HUDEP-2 (cell line): ENCODE data around the gene ANKRD6.

ENCODE experiments used
- DNase-seq, 76 experiments: peaks; one replicate each; lab custom pipeline; 2025; ENCODE audit not compliant: unreplicated experiment in 76 of 76; lab: John Stamatoyannopoulos, UW

Gene ANKRD6

DNA sequence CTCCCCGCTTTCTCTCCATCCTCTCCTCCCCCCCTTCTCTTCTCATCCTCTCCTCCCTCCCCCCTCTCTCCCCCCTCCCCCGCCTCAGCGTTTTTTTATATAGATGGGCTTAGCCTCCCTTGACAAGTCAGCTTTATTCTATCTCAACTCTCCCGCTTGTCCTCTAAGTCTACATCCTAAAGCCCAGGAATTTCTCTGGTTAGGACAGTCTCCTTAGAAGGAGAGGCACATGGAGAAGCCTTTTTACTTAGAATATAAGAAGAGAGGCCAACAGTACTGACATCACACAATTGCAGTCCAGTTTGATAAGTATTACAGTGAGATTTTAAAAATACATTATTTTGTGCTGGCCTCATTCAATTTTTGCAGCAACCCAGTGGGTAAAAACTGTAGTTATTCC is 122.1 kb downstream of the ANKRD6 start:
- no peak for DNase-seq

DNA sequence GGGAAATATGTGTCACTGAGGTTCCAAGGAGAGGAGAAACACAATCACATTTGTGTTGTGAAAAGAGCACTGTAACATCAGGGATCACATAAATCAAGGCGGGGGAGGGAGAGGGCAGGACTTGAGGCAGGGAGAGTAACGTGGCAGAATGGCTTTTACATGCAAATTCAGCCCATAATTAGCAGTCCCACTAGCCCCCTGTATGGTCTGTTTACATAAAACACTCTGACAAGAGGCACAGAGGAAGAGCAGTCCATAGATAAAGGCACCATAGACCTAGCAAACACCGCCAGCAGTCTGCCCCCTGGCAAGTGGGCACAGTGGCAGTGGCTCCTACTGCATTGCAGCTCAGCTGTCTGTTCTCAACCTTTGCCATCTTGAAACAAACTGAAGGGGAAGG is 122.9 kb downstream of the ANKRD6 start:
- DNase-seq = no peak

DNA sequence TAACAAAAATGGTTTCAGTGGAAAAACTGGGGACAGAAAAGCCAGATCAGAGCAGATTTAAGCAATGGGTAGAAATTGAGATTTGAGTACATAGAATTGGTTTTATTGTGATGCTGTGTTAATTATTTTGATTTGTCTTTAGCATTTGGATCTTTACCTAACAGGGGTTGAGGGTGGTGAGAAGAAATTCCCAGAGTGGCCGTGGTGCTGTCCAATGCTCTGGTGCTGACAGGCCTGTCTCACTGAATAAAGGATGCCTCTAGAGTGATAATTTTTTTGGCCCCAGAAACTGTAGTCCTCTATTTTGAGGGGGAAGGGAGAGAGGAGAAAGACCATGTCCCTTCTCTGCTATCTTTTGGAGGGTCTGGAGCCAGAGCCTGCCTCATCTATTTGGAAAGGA is 126.5 kb downstream of the ANKRD6 start:
- no peak for DNase-seq

DNA sequence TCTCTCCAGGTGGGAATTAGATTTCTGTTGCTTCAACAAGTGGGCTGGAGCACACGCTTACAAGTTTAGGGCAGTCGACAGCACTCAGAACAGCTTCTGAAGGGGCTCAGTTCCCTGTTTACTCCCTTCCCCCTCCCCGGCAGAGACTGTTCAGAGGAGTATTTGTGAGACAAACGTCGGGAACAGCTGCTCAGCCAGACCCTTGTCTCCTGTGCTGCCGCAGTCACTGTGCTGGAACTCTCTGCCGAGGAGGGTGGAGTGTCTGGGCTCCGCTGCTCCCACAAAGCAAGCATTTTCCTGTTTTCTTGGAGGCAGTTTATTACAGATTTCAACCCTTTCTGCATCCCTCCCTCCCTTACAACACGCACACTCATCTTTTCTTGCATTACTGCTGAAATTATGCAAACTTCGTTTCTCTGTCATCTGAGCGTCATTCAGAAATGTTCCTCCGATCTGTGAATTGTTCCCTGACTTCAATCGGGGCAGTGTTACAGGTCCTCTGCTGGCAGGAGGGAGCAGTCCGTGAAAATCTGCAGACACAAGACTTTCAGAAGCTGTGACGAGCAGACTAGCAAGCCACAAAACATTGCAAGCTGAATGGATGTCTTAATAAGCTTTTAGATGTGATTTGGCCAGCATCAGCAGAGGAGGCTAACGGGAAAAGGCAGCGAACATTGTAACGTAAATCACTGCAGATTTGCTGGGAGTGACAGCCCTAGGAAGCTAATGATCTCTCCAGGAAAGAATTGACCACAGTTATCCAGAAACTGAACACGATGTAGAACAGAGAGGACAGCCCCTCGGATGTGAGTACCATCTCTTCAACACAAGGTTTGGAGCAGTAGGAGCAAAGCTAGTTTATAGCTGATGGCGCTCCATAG is 129.4 kb downstream of the ANKRD6 start:
- no peak for DNase-seq

DNA sequence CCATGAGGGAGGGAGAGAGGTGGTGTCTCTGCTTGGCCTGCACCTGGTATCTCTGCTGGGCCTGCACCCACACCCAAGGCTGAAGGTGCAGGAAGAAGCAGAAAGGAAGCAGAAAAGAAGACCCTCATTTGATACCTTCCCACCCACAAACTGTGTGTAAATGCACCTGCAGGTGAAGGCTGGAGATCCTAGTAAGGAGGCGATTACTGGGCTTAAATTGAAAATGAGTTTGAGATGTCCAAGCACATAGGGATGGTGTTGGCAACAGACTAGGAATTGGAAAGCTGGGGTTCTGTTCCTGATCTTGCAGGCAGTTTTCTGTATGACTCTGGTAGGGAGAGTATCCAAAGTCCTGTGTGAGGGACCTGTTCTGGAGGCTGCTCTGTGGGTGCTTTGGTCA is 130.9 kb downstream of the ANKRD6 start:
- no peak for DNase-seq

DNA sequence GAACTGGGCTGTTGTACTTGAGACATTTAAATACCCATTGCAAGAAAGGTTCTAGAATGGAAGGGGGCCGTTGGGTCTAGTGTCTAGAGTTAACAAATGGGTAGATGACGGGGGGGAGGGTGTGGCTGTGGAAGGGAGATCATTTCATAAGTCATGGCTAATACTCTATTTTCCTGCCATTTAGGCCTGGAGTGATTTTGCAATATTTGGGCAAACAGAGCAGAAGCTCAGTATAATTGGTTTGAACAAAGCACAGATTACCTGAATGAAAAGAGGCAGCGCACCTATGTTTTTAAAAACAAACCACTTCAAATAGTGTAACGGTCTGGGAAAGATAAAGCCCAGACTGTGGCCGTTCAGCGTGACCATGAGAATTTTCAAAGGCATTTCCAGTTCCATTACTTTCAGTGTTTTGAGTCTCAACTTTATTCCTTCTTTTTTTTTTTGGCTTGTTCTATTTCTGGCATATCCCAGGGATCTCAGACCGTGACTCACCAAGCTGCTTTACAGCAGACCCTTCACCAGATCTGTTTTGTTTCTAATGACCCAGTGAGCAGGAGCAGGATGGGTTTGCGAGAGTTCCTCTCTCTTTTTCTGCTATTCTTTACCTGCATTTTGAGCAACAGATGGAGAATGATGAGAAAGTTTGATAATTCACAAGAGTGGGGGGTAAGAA is 131.9 kb downstream of the ANKRD6 start:
- DNase-seq = no peak

DNA sequence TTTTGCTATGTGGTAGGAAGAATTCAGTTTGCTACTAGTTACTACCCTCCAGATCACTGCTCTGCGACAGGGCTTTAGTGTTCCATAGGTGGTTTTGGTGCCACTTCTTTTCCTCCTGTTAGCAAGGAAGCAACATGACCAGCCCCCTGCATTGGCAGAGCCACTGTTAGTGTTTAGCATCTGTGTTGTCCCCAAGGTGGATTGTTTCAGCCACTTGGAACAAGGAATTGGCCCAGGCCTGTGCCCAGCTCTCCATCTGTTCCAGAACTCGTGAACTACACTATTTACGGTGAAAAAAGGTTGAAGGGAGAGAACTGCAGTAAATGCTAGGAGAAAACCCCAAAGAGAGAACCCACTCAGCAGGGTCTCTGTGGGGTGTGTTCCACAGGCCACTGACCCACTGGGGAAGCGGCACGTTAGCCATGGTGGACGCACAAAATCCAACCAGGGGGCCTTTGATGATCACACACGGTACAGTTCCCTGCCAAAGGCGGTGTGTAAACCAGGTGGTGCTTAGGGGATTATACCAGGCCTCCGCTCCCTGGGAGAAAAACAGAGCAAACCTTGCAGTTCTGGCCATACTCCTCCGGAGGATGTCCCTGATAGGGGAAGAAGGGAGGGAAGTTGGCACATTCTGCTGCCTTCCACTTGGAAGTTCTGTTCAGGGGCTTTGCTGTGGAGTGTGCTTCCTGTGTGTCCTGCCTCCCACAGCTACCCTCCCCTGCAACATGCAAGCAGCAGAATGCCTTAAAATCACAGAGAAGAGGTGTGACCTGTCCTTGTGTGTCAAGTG is 133.3 kb downstream of the ANKRD6 start:
- no peak for DNase-seq

DNA sequence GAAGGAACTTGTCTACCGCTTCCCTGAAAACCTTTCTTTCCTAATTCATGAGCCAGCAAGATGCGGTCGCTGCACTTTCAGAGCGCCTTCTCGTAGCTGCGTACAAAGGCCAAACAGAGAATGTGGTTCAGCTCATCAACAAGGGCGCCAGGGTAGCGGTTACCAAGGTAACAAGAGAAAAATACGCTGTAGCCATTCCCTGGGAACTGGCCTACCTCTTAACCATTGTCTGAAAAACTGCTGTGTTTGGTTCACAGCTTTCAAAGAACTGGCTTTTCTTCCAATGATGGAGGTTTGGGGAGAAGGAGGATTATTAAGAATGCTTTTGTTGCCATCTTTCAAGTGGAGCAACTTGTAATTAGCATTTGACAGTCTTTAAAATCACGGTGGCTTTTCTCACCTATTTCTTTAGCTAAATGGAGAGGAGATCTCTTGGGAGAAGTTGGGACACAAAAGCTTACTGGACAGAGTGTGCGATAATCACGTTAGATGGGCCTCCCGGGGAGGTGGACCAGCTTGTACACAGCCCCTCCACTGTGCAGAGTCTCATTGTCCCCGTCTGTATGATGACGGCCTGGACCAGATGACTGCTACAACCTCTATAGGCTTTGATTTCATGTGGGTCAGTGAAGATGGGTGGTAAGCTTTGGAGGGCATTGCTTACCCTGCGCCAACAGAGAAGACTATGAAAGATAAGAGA is 134.1 kb downstream of the ANKRD6 start:
- no peak for DNase-seq

DNA sequence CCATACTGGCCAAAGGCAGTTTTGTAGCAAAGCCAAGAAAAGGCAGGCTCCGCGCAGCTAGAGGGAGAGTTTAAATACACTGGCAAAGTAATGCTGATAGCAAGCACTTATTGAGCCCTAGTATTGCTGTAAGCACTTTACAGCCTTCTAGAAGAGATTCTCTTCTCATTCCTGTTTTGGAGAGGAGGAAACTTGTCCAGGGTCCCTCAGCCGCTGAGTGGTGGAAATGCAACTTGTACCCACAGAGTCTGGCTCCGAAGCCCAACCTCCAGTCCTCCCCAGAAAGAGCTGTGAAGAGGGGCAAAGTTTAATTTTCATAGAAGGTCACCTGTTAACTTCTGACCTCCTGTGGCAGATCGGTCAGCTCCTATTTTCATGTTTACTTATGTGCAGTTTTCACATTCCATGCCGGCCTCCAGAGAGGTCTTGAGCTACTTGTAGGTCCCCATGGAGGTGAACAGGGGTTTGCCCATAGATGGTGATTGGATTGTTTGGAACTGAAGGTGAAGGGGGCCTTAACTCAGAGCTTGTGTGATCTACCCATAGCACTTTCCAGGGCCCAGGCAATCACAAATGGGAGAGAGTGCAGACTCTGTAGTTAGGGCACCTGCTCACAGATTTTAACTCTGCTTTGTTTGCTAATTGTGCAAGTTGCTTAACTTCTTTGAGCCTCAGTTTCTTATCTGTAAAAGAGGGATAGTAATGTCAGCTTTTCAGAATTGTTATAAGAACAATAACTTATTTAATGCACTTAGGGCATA is 134.9 kb downstream of the ANKRD6 start:
- DNase-seq = no peak

DNA sequence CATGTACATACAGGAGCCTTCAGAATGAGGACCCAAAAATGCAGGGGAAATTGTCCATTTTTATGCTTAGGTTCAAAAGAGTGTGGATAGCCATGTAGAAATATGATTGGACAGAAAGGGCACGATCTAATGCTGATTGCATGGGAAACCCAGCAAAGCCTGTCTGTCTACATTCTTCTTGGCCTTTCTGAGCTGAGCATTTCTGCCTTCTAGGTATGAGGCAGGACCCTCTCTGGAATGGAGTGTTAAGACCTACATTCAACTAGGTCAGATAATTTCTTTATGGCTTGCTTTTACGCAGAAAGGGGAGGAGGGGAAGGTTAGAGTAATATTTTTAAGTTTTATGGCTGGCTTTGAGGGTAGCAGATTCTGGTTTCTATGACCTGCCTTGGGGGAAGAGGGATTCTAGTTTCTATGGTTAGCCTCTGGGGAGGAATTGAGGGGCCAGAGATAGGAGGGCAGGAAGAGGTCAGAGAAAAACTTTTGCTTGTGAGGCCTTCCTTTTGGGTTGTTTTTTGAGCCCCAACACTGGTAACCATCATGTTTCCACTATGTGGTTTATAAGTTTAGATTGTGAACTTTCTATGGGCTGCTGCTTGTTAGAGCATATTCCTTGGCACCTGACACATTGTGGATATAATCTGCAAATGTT is 142.1 kb downstream of the ANKRD6 start:
- no peak for DNase-seq

DNA sequence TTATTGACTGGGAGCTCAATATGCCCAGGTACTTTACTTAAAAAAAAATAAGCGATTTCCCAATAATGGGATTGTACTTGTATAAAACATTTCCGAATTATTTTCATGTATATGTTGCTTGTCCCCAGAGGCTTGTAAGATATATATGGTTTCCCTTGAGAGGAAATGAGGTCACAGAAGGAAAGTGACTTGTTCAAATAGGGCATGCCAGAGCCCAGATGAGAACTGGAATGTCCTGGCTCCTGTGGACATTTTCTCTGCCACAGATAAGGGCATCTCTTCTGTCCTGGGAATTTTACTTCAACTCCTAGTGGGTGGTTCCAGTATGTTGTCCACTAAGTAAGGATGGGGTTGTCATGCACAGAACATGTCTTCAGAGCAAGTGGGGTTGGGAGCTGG is 142.6 kb downstream of the ANKRD6 start:
- DNase-seq = no peak

DNA sequence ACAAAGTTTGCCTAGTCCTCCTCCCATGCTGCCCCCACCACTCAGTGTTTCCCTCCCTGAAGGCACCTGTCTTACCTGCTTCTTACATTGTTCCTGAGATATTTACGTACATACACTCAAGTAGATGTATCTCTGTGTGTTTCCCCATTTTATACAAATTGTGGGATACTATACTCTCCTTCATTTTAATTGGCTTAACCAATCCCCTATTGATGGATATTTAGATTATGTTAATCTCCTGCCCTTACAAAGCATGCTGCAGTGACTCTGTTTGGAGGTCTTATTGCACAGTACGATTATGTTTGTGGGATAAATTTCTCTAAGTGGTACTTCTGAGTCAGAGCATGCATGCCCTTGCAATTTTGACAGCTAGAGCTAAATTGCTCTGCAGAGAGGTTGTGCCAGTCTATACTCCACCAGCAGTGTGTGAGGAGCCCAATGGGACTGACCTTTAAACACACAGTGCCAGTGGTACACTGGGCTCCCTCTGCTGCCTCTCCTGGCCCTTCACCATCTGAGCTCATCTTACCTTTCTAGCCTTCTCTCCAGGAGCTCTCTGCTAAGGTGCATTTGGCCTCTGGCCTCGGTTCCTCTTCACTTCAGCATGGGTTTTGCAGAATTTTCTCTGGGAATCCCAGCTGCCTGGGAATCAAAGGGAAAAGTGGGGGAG is 148.2 kb downstream of the ANKRD6 start:
- DNase-seq = no peak

DNA sequence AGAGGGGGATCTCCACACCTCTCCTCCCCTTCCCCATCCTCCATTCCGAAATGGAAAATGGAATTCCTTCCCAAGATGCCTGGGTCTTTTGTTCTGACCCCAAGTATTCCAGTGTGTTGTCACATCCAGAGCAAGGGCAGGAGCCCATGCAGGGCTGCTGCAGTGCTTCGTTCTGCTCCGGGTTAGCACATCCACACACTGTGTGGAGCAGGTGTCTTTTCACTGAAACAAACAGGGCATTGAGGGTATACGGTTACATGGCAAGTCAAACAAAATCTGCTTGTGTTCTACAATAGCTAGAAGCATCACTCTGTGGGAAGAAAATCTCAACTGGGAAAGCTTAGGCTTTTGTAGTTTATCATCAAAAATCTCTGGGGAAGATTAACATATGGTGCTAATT is 148.7 kb downstream of the ANKRD6 start:
- no peak for DNase-seq

DNA sequence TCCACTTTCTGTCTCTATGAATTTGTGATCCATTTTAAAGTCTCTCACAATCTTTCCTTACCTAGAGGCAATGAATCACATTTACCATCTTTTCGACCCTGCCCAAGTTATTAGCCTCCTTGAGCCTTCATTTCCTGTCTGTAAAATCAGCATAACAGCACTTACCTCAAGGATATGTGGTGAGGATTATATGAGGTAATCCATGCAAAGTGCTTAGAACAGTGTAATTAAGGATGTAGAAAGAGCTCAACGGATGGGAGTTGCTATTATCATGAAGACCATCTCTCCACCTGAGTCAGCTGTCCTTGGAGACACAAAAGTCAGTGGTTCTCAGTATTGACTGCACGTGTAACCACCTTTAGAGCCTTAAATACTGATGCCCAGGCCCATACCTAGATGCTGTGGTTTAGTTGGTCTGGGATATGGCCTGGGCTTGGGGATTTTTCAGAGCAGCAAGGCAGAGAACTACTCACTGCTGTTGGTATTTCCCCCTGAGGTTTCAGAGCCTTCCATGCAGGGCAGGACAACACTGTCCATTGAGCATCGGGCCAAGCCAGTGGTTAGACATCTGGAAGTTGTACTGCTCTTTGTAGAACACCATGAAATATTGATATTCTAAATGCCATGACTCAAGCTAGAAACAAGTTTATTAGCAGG is 149.8 kb downstream of the ANKRD6 start:
- DNase-seq = no peak

DNA sequence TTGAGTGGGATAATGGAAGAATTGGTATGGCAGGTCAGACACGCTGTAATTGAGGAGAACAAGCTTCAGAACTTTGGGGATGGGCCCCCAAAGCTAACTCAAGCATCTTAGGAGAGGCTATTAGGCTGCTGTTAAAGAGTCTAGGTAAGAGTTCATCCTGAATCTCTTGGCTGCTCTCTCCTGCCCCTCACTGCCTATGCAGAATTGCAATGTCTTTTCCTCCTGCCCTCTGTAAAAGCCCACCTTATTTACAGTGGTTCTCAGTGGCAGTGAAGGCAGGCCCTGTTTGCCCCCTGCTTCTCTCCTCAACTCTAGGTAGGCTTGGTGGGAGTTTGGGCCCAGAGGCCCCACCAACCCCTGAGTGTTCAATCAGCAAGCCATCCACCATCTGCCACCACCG is 150.6 kb downstream of the ANKRD6 start:
- DNase-seq = no peak

DNA sequence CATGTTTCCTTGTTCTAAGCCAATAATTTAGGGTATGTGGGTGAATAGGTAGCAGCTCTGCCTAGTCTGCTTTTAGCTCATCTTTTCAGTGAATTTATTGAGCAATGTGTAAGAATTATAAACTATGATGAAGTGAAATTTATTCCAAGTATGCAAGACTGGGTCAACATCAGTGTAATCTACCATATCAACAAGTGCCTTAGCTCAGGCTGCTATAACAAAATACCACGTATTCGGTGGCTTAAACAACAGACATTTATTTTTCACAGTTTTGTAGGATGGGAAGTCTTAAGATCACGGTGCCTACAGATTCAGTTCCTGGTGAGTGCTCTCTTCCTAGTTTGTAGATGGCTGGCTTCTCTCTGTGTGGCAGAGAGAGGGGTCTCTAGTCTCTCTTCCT is 151.6 kb downstream of the ANKRD6 start:
- no peak for DNase-seq

DNA sequence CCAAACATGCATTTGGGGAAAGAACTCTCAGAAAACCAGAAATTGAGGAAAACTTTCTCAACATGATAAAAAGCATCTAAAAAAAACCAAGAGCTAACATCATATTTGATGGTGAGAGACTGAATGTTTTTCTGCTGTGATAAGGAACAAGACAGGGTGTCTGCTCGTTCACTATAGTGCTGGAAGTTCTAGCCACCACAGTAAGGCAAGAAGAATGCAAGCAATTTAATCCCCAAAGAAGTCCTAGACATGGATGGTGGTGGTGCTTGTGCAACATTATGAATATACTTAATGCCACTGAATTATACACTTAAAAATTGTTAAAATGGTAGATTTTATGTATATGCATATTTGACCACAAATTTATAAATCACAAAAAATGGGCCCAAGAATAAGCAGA is 152.2 kb downstream of the ANKRD6 start:
- no peak for DNase-seq

DNA sequence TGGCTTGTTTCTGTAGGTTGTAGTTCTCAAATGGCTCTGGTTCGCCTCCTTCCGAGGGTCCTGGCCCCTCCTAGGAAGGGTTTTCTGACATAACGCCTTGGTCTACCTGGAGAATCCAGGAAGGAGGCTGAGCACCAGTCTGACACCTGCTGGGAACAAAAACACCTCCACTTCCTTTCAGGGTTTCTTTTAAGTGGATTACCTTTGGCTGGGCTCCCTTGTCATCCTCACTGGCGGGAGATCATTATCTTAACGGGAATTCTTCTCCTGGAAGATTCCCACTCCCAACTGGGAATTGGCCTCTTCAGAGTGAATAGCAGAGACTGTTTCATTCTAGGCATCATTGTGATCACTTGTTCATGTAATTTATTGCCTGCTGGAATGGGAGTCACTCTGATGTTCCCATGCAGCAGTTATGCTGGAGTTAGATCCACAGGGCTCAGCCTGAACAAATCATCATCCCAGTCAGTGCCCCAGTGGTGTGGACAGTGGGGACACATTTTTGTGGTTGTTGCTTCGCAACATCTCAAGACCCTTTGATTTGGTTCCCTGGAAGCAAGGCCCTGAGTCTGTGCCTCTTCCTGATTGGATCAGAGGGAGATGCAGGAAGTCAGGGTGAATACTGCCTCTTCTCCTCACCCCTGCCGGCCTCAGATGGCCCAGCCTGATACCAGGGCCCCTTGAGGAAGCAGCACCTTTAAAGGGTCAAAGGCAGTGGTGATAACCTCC is 156.5 kb downstream of the ANKRD6 start:
- no peak for DNase-seq
